RWPE1 (cell line): ENCODE measurements around the gene KLK1.
A peak's percentile ranks its signal among the peaks of the same experiment; 100 is the strongest.

Experiments used
- CTCF ChIA-PET: fragments of 350-600 bp; sonication (Branson Sonifier 250); formaldehyde crosslinking; extraction: SDS; loops from one replicate; lab custom pipeline; 2021; lab: Yijun Ruan, JAX
- POLR2A ChIA-PET: fragments of 400-600 bp; formaldehyde crosslinking; extraction: SDS; loops from one replicate; lab custom pipeline; 2020; ENCODE audit warnings: antibody characterized with exemption; ENCODE audit not compliant: low non-redundant PET; lab: Yijun Ruan, JAX
- DNase-seq: peaks from one replicate; pipeline ENCODE4 v3.0.0; 2012; ENCODE audit warnings: low spot score
- H3K27ac ChIP-seq: fragments of 450-650 bp; 2 replicates; pipeline ENCODE4 v1.5.1; 2017
- CTCF ChIP-seq: fragments of 450-650 bp; conservative IDR thresholded peaks from 2 replicates; pipeline ENCODE4 v1.5.1; 2017; ENCODE audit warnings: low read depth, mild to moderate bottlenecking

The KLK1 gene

GRCh38 chr19:50808856-50809255 is 14.7 kb downstream of the KLK1 start:
- DNase-seq: no peak
- CTCF ChIA-PET: no interaction called here
- POLR2A ChIA-PET: no interaction called here
- no peak for TF ChIP-seq CTCF
- no peak overlapping the region for H3K27ac ChIP-seq

GRCh38 chr19:50804420-50805272 is 18.9 kb downstream of the KLK1 start:
- POLR2A ChIA-PET: interaction anchor here (0.6 kb wide), 1 partner anchor 20 kb away, joined by 3 read pairs; no protein-coding TSS in a partner anchor
- TF ChIP-seq CTCF: no peak
- peak overlapping the region; percentile 97 for H3K27ac ChIP-seq
- CTCF ChIA-PET: no interaction called here
- DNase-seq: peak; percentile 97

DNA sequence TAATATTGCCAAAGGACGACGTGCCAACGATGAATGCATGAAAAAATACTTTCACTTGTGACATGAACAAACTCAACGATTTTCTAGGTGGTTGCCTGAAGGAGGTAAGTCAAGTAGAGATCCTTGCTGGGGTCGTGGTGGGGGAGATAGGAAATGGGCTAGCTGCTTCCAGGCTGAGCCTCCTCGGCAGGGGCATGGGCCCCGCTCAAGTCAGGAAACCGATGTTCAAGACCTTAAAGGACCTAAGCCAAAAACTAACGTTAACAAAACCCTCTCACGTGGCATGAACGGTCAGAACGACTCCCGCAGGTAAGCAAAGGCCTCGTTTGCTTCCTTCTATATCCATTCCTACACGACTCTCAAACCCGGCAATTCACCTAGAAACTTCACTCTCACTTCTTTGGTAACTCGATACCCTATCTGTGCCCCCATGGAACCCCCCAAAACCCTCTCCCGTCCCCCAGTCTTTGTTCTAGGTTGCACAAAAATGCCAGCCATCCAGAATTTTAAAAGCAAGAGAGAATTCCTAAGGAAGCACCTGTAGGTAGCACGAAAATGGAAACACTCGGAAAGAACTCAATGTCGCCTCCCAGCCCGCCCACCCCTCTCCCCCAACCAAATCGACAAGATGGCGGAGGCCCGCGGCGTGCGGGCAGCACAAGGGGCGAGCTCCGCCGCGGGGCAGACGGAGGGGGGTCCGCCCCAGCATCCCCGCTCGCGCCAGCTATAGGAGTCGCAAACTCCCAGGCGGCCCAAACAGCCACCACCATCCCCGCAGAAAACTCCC is 19.8 kb downstream of the KLK1 start:
- ChIA-PET CTCF (interaction anchor here (0.5 kb wide), 1 partner anchor 338 kb away, joined by 3 read pairs; no protein-coding TSS in a partner anchor), POLR2A (no interaction called here)
- H3K27ac ChIP-seq: peak overlapping the region; percentile 97
- TF ChIP-seq CTCF: no peak
- DNase-seq: no peak

- CTCF ChIA-PET: interaction anchor here (0.6 to 1.0 kb wide), 3 partner anchors 97 to 209 kb away, joined by 3 to 7 read pairs (median 3); no protein-coding TSS in a partner anchor
- POLR2A ChIA-PET: no interaction called here
- TF ChIP-seq CTCF: no peak
- no peak for DNase-seq
- H3K27ac ChIP-seq: peak overlapping the region; percentile 60
These were observed 22.5 kb downstream of the KLK1 start for GRCh38 chr19:50801107-50801506.

DNA sequence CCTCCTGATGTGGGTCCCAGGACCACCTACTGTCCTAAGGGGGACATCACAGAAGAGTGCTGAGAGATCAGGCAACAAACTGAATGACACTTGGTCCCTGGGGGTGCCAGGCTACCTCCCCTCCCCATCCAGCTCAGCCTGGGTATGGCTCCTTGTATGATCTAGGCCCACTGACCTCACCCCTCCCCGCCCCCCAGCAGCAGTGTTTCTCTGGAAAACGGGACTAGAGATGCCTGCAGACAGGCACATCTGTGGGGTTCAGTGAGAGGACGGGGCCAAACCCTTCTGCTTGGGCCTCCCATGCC is 24.1 kb downstream of the KLK1 start:
- peak overlapping the region; percentile 63 for H3K27ac ChIP-seq
- POLR2A ChIA-PET: no interaction called here
- no peak for DNase-seq
- CTCF ChIA-PET: no interaction called here
- TF ChIP-seq CTCF: no peak

DNA sequence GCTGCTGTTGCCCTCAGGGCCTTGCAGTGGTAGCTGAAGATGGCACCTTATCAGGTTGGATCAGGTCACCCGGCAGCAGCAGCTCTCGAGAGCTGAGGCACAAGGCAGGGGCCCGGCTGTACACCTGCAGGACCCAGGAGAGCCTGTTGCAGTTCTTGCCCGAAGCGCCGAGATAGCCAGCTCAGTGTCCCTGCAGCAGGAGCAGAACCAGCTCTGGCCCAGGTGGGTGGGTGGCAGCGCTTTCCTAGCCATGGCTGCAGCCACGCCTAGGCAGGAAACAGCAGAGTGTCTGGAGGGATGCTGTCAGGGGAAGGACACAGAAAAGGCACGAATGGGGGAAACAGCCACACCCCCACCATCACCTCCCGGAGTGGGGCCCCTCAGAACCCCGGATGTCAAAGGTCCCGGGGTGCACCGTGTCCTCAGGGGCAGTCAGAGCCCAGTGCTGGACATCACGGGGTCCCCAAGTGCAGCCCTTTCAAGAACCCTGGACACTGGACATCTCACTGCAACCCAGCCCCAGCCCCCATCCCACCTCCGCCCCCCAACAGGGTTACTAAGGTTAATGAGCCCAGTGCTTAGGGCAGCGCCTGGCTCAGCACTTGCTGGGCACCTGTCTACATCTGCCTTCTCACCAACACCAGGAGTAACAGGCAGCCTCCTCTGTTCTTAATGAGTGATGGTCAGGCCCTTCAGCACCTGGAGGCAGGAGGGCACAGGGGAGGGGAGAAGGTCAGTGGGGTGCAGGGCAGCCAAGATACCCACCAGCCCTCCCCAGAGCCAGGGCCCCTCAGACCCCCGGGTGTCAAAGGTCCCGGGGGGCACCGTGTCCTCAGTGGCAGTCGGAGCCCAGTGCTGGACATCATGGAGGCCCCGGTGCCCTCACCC is 24.7 kb downstream of the KLK1 start:
- CTCF ChIA-PET: no interaction called here
- no peak for DNase-seq
- peak overlapping the region; percentile 63 for H3K27ac ChIP-seq
- POLR2A ChIA-PET: no interaction called here
- no peak for TF ChIP-seq CTCF
